IPS-20b (cell line): ENCODE data around the gene SOX18.

Experiments
- H3K27ac ChIP-seq: one replicate; pipeline ENCODE4 v1.5.1; 2013; ENCODE audit warnings: low read length
- H3K27me3 ChIP-seq: 2 replicates; pipeline ENCODE4 v1.6.1; 2013; ENCODE audit warnings: mild to moderate bottlenecking, low read length, inconsistent platforms; ENCODE audit not compliant: insufficient read depth
- H3K36me3 ChIP-seq: 2 replicates; pipeline ENCODE4 v1.6.1; 2013; ENCODE audit warnings: low read depth, mild to moderate bottlenecking, inconsistent platforms, low read length, moderate library complexity; ENCODE audit not compliant: insufficient read depth
- H3K4me1 ChIP-seq: 2 replicates; pipeline ENCODE4 v1.6.1; 2013; ENCODE audit warnings: mild to moderate bottlenecking, control low read depth, inconsistent platforms, low read length, moderate library complexity; ENCODE audit not compliant: insufficient read depth
- H3K4me3 ChIP-seq: 2 replicates; pipeline ENCODE4 v1.5.1; 2013; ENCODE audit warnings: mild to moderate bottlenecking, low read length, inconsistent platforms
- H3K9ac ChIP-seq: 2 replicates; pipeline ENCODE4 v1.6.1; 2013; ENCODE audit warnings: low read depth, mild to moderate bottlenecking, inconsistent platforms, low read length, moderate library complexity
- H3K9me3 ChIP-seq: 2 replicates; pipeline ENCODE4 v1.6.1; 2013; ENCODE audit warnings: mild to moderate bottlenecking, low read depth, low read length, inconsistent platforms; ENCODE audit not compliant: insufficient read depth

The SOX18 gene

GRCh38 chr20:64079273-64080012 lies 30.0 kb upstream of the SOX18 start, which contains the start of gene RGS19:
RGS19 (minus strand) TSS chr20:64079518; CDS start chr20:64076886, 2,632 bp downstream.
- peak within 1 kb of the TSS; percentile 73 for H3K4me3 ChIP-seq

DNA sequence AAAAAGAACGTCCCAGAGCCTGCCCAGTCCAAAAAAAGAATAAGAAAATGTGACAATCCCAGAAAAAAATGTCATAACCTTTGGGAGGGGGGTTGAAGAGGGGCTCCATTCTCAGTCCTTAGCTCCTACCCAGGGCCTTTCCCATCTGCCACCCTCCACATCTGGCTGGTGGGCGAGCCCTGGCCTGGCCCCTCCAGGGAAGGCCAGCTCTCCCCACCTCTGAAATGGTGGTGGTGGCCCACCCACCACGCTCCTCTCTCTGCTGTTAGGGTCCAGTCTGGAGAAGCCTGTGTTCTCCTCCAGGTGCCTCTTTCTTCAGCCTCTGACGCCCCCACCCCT lies 29.5 kb upstream of the SOX18 start:
- H3K4me3 ChIP-seq, result peak overlapping the region; percentile 73
- peak overlapping the region; percentile 65; the same call in 1 of the 2 replicates for H3K9ac ChIP-seq
- peaks cover 38% of the 10 kb centered on the region for H3K27me3 ChIP-seq
- no peaks in the 10 kb centered on the region for H3K36me3 ChIP-seq
- no peaks in the 10 kb centered on the region for H3K9me3 ChIP-seq
- no peak overlapping the region for H3K27ac ChIP-seq
- H3K4me1 ChIP-seq, result peaks cover 6% of the 10 kb centered on the region

More at GRCh38 chr20:64079273-64080012, 30.0 kb upstream of the SOX18 start, which contains the start of gene RGS19:
- Histone ChIP-seq H3K27ac (no peak within 1 kb of the TSS), H3K4me1 (peaks cover 9% of the 10 kb centered on the region), H3K27me3 (peaks cover 43% of the 10 kb centered on the region), H3K9me3 (no peaks in the 10 kb centered on the region), H3K36me3 (no peaks in the 10 kb centered on the region), H3K9ac (peak within 1 kb of the TSS; percentile 65)

DNA sequence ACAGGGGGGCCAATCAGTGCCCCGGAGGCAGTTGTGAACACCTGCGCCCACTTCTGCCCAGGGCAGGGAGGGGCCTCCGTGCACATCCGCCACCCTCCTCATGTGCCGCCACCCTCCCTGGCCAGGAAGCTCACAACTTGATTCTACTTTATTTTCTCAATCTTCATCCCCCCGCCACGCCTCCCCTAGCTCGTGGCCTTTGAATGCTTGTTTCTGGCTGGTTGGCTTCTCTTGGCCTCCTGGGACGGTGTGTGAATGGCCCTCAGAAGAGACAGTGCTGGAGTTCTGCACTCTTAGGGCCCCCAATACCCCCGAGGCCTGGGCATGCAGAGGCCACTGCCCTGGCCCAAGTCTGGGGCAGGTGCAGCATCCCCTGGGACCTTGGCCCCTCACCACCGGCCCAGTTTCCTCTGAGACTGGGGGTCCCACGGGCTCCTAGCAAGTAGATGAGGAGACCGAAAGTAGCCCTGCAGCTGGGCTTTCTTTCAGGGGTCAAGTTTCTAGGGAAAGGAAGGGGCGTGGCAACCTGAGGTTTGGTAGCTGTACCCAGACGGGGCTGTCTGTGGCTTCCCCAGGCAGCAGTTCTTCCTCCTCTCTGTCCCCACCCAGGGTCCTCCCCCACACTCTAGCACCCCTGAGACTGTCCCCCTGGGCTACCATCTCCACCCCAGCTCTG lies 28.6 kb upstream of the SOX18 start:
- H3K9ac ChIP-seq, result no peak overlapping the region
- no peak overlapping the region for H3K4me3 ChIP-seq
- no peaks in the 10 kb centered on the region for H3K36me3 ChIP-seq
- H3K27me3 ChIP-seq, result peaks cover 31% of the 10 kb centered on the region
- H3K27ac ChIP-seq, result no peak overlapping the region
- peaks cover 3% of the 10 kb centered on the region for H3K4me1 ChIP-seq
- no peaks in the 10 kb centered on the region for H3K9me3 ChIP-seq

DNA sequence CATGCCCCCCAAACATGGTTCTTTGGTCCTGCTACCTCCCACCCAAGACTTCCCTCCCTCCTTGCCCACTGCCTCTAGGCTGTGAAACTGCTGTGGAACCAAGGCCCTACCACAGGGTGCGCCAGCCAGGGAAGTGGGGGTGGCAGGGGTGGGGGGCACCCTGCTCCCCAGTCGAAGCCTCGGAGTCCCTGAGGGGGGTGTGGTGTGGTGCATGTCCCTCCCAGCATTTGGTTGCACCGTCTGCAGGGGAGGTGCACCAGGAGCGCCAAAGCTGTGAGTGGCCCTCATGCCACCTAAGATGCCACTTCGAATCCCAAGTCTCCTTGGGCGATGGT lies 28.1 kb upstream of the SOX18 start:
- Histone ChIP-seq H3K36me3 (no peaks in the 10 kb centered on the region), H3K9me3 (no peaks in the 10 kb centered on the region), H3K4me1 (no peaks in the 10 kb centered on the region), H3K27ac (no peak overlapping the region), H3K9ac (no peak overlapping the region), H3K27me3 (peaks cover 26% of the 10 kb centered on the region), H3K4me3 (no peak overlapping the region)

DNA sequence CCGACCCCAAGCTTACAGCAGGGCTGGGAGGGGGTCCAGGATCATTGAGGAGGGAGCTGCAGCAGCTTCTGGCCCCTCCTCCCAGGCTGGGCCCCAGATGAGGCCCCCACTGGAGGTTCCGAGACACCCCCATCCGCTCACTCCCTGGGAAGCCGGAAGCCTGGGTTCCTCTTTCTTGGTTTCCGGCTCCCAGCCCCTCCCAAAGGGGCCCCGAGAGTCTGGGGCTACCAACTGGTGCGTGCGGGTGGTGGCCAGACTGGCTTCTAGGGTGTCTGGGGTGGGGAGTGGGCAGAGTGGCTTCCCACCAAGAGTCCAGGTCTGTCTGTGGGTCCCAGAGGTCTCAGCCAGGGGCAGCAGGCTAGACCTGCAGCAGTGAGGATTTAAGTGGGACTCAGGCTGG lies 27.7 kb upstream of the SOX18 start:
- H3K4me1 ChIP-seq, result no peaks in the 10 kb centered on the region
- no peak overlapping the region for H3K4me3 ChIP-seq
- no peaks in the 10 kb centered on the region for H3K36me3 ChIP-seq
- H3K27me3 ChIP-seq, result peaks cover 22% of the 10 kb centered on the region
- no peaks in the 10 kb centered on the region for H3K9me3 ChIP-seq
- H3K27ac ChIP-seq, result no peak overlapping the region
- no peak overlapping the region for H3K9ac ChIP-seq

DNA sequence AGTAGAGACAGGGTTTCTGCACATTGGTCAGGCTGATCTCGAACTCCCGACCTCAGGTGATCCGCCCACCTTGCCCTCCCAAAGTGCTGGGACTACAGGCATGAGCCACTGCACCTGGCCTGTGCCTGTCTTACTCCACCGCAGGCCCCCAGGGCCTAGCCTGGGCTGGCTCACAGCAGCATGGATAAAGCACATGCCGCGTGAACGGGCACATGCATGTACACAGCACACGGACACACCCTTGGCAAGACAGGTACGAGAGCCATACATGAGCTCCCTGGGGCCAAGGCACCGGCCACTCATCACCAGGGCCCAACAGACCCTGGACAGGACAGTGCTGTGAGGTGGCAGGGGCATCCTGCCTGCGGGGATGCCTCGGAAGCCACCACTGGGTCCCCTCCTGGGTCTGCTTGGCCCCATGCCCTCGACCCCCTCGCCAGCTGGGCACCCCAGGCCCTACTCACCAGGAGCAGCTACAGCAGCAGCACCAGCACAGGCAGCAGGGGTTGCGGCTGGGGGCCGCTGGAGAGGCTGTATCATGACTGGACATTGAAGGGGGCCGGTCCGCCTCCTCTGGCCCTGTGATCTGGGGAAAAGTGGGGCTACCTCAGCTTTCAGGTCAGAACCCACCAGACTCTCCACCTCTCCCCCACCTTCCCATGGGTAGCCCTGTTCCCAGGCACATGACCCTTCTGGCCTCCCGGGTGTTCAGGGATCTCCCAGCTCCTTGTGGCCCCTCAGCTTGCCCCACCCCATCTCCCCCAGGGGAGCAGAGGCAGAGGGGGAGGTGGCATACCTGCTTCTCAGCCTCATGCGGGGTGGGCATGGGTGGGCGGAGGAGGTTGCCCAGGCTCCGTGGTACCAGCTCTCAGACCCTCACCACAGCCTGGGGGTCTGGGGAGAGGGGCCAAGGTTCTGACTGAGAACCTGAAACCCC lies 26.9 kb upstream of the SOX18 start:
- Histone ChIP-seq H3K9ac (no peak overlapping the region), H3K36me3 (no peaks in the 10 kb centered on the region), H3K4me3 (no peak overlapping the region), H3K27me3 (peaks cover 14% of the 10 kb centered on the region), H3K27ac (no peak overlapping the region), H3K9me3 (no peaks in the 10 kb centered on the region), H3K4me1 (no peaks in the 10 kb centered on the region)

GRCh38 chr20:64075556-64075955 lies 26.1 kb upstream of the SOX18 start:
- Histone ChIP-seq H3K27ac (no peak overlapping the region), H3K36me3 (no peaks in the 10 kb centered on the region), H3K9ac (no peak overlapping the region), H3K4me1 (no peaks in the 10 kb centered on the region), H3K4me3 (no peak overlapping the region), H3K9me3 (no peaks in the 10 kb centered on the region), H3K27me3 (peaks cover 6% of the 10 kb centered on the region)

DNA sequence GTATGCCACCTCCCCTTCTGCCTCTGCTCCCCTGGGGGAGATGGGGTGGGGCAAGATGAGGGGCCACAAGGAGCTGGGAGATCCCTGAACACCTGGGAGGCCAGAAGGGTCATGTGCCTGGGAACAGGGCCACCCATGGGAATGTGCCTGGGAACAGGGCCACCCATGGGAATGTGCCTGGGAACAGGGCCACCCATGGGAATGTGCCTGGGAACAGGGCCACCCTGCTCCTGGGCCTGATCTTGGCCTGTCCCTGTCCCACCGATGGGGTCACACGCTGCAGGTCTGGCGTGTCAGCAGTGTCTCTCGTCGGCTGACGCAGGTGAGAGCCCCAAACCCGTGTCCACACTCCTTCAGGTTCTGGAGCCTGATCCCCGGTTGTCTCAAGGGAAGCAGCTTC lies 25.5 kb upstream of the SOX18 start:
- peaks cover under 1% of the 10 kb centered on the region; the same call in 1 of the 2 replicates for H3K27me3 ChIP-seq
- H3K4me1 ChIP-seq, result no peaks in the 10 kb centered on the region
- H3K4me3 ChIP-seq, result no peak overlapping the region
- no peak overlapping the region for H3K9ac ChIP-seq
- H3K36me3 ChIP-seq, result no peaks in the 10 kb centered on the region
- H3K27ac ChIP-seq, result no peak overlapping the region
- no peaks in the 10 kb centered on the region for H3K9me3 ChIP-seq

DNA sequence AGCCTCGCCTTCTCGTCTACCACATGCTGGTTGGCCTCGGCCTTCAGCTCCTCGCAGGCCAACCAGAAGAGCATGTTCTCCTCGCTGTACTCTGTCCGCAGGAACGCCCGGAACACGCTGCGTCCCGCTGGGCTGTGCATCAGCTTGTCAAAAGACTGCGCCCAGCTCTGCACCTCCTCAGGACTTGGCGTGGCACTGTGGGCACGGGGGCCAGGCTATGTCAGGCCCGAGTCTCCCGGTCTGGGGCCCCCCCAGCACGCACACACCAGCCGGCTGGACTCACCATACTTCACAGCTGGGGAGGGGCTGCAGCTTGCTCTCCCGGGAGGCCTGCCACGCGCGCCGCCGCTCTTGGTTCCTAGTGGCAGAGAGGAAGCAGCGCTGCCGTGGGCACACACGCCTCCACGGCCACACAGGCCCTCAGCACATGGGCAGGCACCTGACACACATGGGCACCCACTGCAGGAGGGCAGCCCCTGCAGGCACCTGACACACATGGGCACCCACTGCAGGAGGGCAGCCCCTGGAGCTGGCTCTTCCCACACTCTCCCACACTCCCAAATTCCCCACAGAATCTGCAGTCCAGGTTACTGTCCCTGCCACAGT lies 24.8 kb upstream of the SOX18 start:
- Histone ChIP-seq H3K9ac (no peak overlapping the region), H3K36me3 (no peaks in the 10 kb centered on the region), H3K4me3 (no peak overlapping the region), H3K4me1 (no peaks in the 10 kb centered on the region), H3K27me3 (no peaks in the 10 kb centered on the region), H3K9me3 (no peaks in the 10 kb centered on the region), H3K27ac (no peak overlapping the region)

DNA sequence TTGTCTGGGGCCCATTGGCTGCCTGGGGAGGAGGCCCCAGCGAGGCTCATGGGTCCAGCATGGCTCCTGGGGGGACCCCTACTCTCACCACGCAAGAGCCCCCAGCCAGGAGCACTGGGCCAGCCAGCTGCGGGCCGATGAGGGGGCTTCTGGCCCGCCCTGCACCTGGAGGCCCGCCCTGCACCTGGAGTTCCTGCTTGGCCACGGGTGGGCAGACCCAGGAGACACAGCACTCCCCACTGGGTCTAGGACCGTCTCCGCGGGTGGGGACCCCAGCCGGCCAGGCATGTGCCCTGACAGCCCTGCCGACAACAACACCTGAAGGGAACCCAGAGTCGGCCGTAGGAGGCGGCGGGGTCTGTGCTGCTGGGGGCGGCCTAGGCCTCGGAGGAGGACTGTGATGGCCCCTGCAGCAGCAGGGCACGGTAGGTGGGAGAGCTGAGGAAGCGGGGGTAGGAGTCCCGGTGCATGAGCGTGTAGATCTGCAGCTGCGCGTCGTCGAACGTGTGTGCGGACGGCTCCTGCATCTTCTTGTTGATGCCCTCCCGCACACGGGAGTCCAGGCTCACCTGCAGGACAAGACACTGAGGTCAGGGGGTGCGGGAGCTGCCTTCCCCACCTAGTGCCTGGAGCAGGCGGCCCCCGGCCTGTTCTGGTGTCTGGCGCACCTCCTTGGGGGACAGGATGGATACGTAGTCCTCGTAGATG lies 24.2 kb upstream of the SOX18 start:
- H3K4me1 ChIP-seq, result no peaks in the 10 kb centered on the region
- no peaks in the 10 kb centered on the region for H3K27me3 ChIP-seq
- no peak overlapping the region for H3K9ac ChIP-seq
- H3K36me3 ChIP-seq, result no peaks in the 10 kb centered on the region
- no peaks in the 10 kb centered on the region for H3K9me3 ChIP-seq
- H3K4me3 ChIP-seq, result no peak overlapping the region
- no peak overlapping the region for H3K27ac ChIP-seq

DNA sequence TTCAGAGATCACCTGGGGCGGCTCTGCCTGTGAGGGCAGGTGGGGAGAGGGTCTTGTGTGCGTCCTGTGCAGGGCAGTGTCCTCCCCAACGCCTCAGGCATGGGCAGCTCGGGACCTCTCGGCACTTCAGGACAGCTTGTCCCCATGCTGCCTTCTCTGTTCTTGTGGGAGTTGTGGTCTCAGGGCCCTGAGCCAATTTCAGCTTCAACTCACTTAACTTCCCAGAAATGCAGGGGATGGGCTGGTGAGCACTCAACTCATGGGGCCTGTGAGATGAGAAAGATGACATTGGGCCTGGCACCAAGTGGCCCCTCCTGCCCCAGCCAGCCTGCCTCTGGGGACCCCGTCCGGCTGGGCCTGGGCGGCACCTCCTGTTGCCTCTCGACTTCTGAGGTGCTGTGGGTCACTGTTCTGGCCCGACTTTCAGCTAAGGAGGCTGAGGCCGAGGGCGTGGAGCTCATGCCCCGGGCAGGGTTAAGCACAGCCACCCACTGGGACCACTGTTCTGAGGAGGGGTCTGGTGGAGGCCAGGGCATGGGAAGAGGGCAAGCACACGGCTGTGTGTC lies 23.1 kb upstream of the SOX18 start:
- H3K9me3 ChIP-seq, result no peaks in the 10 kb centered on the region
- H3K36me3 ChIP-seq, result no peaks in the 10 kb centered on the region
- no peak overlapping the region for H3K9ac ChIP-seq
- no peak overlapping the region for H3K4me3 ChIP-seq
- no peak overlapping the region for H3K27ac ChIP-seq
- no peaks in the 10 kb centered on the region for H3K27me3 ChIP-seq
- no peaks in the 10 kb centered on the region for H3K4me1 ChIP-seq
